HUDEP-2 (cell line): Measurements from ENCODE around the gene C8B.

Experiments
- DNase-seq, 76 experiments: peaks; one replicate each; lab custom pipeline; 2025; ENCODE audit not compliant: unreplicated experiment in 76 of 76; lab: John Stamatoyannopoulos, UW

Gene C8B

GRCh38 chr1:56965916-56966697 is at the start of gene C8B:
TSS of gene C8B (minus strand) at chr1:56966015. CDS start at chr1:56965948, 67 bp downstream.
- no peak for DNase-seq

- DNase-seq, result no peak
These were observed 49.3 kb upstream of the C8B start for GRCh38 chr1:57015071-57015470.

GRCh38 chr1:57013522-57013921 is 47.7 kb upstream of the C8B start:
- no peak for DNase-seq

GRCh38 chr1:57012315-57012714 is 46.5 kb upstream of the C8B start:
- no peak for DNase-seq

- no peak for DNase-seq
These were observed 44.7 kb upstream of the C8B start for GRCh38 chr1:57010511-57010910.

GRCh38 chr1:57007948-57008347 is 42.1 kb upstream of the C8B start:
- DNase-seq, result no peak

GRCh38 chr1:57007472-57007871 is 41.7 kb upstream of the C8B start:
- no peak for DNase-seq

- DNase-seq, result no peak
These were observed 37.8 kb upstream of the C8B start for GRCh38 chr1:57003398-57004139.

- no peak for DNase-seq
These were observed 29.7 kb upstream of the C8B start for GRCh38 chr1:56995414-56996100.

GRCh38 chr1:56993475-56993874 is 27.7 kb upstream of the C8B start:
- DNase-seq, result no peak

GRCh38 chr1:56992318-56993125 is 26.7 kb upstream of the C8B start:
- DNase-seq, result no peak

GRCh38 chr1:56991576-56991975 is 25.8 kb upstream of the C8B start:
- no peak for DNase-seq

- DNase-seq, result no peak
These were observed 20.6 kb upstream of the C8B start for GRCh38 chr1:56986397-56986796.

- no peak for DNase-seq
These were observed 20.0 kb upstream of the C8B start for GRCh38 chr1:56985857-56986256.

GRCh38 chr1:56983484-56983883 is 17.7 kb upstream of the C8B start:
- peak in 8 of 76 experiments; percentile 2 to 42 (median 6) for DNase-seq

- DNase-seq, result no peak
These were observed 14.4 kb upstream of the C8B start for GRCh38 chr1:56979986-56980755.

- DNase-seq, result no peak
These were observed 13.0 kb upstream of the C8B start for GRCh38 chr1:56978819-56979218.

- no peak for DNase-seq
These were observed 12.1 kb upstream of the C8B start for GRCh38 chr1:56977910-56978309.

GRCh38 chr1:56975446-56975845 is 9.6 kb upstream of the C8B start:
- DNase-seq, result no peak
